A549 (cell line): ENCODE data around the gene MAGEF1.

Experiments used
- ZC3H11A ChIP-seq: fragments of 450-650 bp; IDR thresholded peaks from 2 replicates; pipeline ENCODE4 v1.6.1; 2014; ENCODE audit warnings: antibody characterized with exemption, mild to moderate bottlenecking
- TF ChIP-seq, protein P1 (sequence below): fragments of >200 bp; sonication (Bioruptor Twin); formaldehyde crosslinking; IDR thresholded peaks from 3 replicates; pipeline ENCODE4 v1.5.1; 2016
- TF ChIP-seq, protein P2 (sequence below): fragments of 200-600 bp; sonication (generic); IDR thresholded peaks from 2 replicates; pipeline ENCODE4 v1.6.1; 2016; ENCODE audit warnings: antibody characterized with exemption, mild to moderate bottlenecking, moderate library complexity

DNA sequence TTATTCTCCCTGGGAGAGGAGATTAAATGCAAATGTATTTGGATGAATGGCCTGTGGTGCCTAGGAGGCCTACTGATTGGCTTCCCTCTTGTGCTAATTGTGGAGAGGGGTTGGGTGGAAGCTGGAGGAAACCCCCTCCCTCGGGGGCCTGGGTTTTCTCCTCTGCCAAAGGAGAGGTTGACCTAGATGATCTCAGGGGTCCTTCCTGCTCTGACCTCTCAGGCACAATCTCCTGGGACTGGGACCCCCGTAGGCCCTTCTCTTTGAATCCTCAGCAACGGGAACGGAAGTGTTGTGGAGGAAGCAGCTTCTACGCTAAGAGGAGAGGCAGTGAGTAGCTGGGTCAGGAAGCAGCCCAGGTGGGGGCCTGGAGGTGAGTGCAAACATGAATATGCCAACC lies 40.5 kb upstream of the MAGEF1 start:
- TF ChIP-seq, protein P1, sequence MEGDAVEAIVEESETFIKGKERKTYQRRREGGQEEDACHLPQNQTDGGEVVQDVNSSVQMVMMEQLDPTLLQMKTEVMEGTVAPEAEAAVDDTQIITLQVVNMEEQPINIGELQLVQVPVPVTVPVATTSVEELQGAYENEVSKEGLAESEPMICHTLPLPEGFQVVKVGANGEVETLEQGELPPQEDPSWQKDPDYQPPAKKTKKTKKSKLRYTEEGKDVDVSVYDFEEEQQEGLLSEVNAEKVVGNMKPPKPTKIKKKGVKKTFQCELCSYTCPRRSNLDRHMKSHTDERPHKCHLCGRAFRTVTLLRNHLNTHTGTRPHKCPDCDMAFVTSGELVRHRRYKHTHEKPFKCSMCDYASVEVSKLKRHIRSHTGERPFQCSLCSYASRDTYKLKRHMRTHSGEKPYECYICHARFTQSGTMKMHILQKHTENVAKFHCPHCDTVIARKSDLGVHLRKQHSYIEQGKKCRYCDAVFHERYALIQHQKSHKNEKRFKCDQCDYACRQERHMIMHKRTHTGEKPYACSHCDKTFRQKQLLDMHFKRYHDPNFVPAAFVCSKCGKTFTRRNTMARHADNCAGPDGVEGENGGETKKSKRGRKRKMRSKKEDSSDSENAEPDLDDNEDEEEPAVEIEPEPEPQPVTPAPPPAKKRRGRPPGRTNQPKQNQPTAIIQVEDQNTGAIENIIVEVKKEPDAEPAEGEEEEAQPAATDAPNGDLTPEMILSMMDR: no peak
- no peak for TF ChIP-seq ZC3H11A
- TF ChIP-seq, protein P2, sequence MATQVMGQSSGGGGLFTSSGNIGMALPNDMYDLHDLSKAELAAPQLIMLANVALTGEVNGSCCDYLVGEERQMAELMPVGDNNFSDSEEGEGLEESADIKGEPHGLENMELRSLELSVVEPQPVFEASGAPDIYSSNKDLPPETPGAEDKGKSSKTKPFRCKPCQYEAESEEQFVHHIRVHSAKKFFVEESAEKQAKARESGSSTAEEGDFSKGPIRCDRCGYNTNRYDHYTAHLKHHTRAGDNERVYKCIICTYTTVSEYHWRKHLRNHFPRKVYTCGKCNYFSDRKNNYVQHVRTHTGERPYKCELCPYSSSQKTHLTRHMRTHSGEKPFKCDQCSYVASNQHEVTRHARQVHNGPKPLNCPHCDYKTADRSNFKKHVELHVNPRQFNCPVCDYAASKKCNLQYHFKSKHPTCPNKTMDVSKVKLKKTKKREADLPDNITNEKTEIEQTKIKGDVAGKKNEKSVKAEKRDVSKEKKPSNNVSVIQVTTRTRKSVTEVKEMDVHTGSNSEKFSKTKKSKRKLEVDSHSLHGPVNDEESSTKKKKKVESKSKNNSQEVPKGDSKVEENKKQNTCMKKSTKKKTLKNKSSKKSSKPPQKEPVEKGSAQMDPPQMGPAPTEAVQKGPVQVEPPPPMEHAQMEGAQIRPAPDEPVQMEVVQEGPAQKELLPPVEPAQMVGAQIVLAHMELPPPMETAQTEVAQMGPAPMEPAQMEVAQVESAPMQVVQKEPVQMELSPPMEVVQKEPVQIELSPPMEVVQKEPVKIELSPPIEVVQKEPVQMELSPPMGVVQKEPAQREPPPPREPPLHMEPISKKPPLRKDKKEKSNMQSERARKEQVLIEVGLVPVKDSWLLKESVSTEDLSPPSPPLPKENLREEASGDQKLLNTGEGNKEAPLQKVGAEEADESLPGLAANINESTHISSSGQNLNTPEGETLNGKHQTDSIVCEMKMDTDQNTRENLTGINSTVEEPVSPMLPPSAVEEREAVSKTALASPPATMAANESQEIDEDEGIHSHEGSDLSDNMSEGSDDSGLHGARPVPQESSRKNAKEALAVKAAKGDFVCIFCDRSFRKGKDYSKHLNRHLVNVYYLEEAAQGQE: no peak
